ENCODE results near the gene MYO1B.
A peak's percentile ranks its signal among the peaks of the same experiment; 100 is the strongest.

The MYO1B gene

GRCh38 chr2:191292869-191293268 is 47.7 kb downstream of the MYO1B start:
- H3K4me3 ChIP-seq (ENCODE audit: low read depth, low read length), result no peak overlapping the region

GRCh38 chr2:191295088-191295487 is 49.9 kb downstream of the MYO1B start:
- no peak for TF ChIP-seq CTCF (IDR thresholded peaks at IDR 0.05; ENCODE audit: low read depth, low read length)
- no peak overlapping the region for H3K4me3 ChIP-seq (ENCODE audit: low read depth, low read length)

More at GRCh38 chr2:191292869-191293268, 47.7 kb downstream of the MYO1B start:
- TF ChIP-seq CTCF (IDR thresholded peaks at IDR 0.05; ENCODE audit: low read depth, low read length), result no peak

GRCh38 chr2:191296083-191297006 is 51.1 kb downstream of the MYO1B start:
- no peak overlapping the region for H3K4me3 ChIP-seq (ENCODE audit: low read depth, low read length)
- TF ChIP-seq CTCF (IDR thresholded peaks at IDR 0.05; ENCODE audit: low read depth, low read length), result no peak

- no peak for TF ChIP-seq CTCF (IDR thresholded peaks at IDR 0.05; ENCODE audit: low read depth, low read length)
- H3K4me3 ChIP-seq (ENCODE audit: low read depth, low read length), result no peak overlapping the region
Measured at GRCh38 chr2:191297033-191297432, 51.8 kb downstream of the MYO1B start.

GRCh38 chr2:191298306-191298705 is 53.1 kb downstream of the MYO1B start:
- no peak for TF ChIP-seq CTCF (IDR thresholded peaks at IDR 0.05; ENCODE audit: low read depth, low read length)
- H3K4me3 ChIP-seq (ENCODE audit: low read depth, low read length), result no peak overlapping the region

- H3K4me3 ChIP-seq (ENCODE audit: low read depth, low read length), result no peak overlapping the region
- peak; percentile 38; the same call in 1 of the 2 replicates for TF ChIP-seq CTCF (IDR thresholded peaks at IDR 0.05; ENCODE audit: low read depth, low read length)
Measured at GRCh38 chr2:191299010-191299409, 53.8 kb downstream of the MYO1B start.

GRCh38 chr2:191299866-191300265 is 54.7 kb downstream of the MYO1B start:
- H3K4me3 ChIP-seq (ENCODE audit: low read depth, low read length), result no peak overlapping the region
- TF ChIP-seq CTCF (IDR thresholded peaks at IDR 0.05; ENCODE audit: low read depth, low read length), result no peak
